22Rv1 (cell line): ENCODE measurements around the gene SLC20A1.

Source experiments
- CTCF ChIP-seq: fragments of 450-650 bp; IDR thresholded peaks from 2 replicates; pipeline ENCODE4 v1.5.1; 2017; ENCODE audit warnings: mild to moderate bottlenecking
- ZFX ChIP-seq: fragments of 450-650 bp; IDR thresholded peaks from 2 replicates; pipeline ENCODE4 v1.6.1; 2017; ENCODE audit warnings: antibody characterized with exemption, borderline replicate concordance

GRCh38 chr2:112625474-112626114 lies 20.1 kb upstream of the SLC20A1 start:
- no peak for TF ChIP-seq CTCF
- TF ChIP-seq ZFX = no peak
